CD4-positive, alpha-beta T cell treated with Interleukin-6 for 4 hours (primary cell): ENCODE data around the gene PI16.
"Not testable (repeated sequence)": the region's sequence is repeated elsewhere in the genome, so short reads cannot be mapped to it uniquely, and the experiment has no call there.

Source experiments
- DNase-seq: peaks from one replicate; pipeline ENCODE4 v3.0.0-alpha.2; 2020; ENCODE audit warnings: mixed read lengths

Gene PI16

DNA sequence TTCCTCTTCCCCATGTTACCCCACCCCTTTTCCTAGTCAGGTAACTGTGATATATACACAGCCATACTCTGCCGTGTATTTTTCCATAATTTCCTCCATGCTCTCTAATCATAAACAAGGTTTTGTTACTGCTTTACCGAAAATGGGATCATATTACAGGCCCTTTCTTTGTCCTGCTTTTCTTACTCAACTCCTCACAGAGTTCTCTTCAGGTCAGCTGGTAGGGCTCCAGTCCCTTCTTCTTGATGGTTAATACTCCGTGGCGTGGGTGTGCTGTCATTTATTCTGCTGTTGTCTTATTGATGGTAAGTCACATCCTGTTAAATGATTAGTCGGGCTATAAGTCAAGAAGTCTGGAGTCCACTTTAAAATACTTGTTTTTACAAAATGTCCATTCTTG is 24.9 kb upstream of the PI16 start:
- DNase-seq = no peak

DNA sequence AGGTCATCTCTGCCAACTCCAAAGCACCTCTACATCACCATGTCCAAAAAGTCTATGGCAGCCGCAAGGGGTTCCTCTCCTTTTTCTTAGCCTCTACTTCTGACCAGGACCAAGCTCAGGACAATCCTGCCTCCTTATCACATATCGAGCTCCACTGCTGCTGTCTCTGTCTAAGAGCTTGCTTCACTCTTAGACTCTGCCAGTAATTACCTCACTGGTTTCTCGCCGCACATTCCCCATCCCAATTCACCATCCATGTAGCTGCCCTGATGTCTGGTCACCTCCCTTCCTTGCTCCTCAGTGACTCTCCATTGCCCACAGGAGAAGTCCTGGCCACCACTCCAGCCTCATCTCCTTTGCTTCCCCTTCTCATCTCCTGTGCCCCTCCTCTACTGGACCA is 24.1 kb upstream of the PI16 start:
- no peak for DNase-seq

DNA sequence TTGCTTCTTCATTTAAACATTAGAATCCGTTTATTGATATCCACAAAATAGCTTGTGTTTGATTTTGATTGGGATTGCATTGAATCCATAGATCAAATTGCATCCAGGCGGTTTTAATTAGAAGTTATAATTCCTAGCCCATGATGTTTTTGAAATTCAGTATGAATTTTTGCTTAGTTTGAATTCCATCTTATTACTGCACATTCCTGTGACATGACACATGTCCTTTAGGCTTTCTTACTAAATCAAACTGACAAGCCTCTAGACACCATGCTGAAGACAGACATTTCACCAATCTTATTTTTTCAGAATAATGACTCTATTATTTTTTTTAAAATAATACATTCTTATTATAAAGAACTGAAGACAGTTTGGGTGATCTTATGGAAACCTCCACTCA is 21.4 kb upstream of the PI16 start:
- DNase-seq = no peak

DNA sequence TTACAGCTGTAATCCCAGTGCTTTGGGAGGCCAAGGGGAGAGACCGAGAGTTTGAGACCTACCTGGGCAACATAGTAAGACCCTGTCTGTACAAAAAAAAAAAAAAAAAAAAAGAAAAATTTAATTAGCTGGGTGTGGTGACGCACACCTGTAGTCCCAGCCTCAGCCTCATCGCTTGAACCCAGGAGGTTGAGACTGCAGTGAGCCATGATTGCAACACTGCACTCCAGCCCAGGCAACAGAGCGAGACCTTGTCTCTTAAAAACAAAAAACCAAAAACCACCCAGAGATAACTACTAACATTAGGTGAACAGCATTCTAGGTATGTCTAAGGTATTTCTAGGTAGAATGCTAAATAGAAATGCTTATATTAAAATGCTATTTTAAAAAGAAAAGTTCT is 21.0 kb upstream of the PI16 start:
- no peak for DNase-seq

DNA sequence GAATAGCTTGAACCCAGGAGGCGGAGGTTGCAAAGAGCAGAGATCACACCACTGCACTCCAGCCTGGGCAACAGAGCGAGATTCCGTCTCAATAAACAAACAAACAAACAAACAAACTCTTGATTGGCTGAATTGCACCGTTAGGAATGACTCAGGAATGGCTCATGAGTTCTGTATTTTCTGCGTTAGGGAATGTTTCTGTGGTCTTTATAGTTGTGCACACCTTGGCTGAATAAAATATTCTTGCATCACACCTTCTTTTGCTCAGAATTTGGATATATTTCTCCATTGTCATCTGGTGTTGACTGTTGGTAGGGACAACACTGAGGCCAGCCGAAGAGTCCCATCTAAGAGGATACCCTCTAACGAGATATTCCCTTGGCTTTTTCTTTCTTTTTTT is 19.6 kb upstream of the PI16 start:
- no peak for DNase-seq

DNA sequence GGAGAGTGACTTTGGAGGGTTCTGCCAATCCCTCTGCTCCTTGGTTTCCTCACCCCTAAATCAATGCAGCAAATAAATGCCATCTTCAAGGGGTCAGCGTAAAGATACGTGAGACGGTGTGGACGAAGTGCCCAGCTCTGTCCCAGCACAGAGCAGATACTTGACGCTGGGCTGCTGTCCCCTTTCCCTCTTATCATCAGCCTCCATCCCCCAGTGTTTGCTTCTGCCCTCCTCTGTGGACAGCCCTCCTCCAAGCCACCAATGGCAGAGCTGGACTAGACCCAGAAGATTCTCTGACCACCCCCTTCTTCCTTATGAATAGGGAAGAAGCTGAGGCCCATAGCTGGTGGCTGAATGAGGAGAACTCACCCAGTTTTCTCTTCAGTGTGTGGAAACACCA is 17.7 kb upstream of the PI16 start:
- no peak for DNase-seq

DNA sequence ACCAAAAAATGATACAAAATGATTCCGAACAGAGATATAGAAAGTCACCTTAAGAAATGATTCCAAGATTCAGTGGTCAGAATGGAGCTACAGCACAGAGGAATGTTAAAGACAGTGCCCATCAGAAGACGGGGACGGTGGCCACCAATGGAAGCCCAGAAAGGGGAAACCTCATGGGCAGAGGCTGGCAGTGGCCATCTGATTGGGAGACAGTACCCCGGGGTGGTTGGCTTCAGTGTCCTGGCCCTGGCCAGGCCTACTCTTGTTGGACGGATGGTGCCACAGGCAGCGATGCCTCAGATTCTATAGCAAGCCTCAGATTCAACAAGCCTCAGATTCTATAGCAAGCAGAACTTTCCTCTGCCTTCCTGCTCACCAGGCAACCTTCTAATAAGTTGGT is 16.6 kb upstream of the PI16 start:
- no peak for DNase-seq

DNA sequence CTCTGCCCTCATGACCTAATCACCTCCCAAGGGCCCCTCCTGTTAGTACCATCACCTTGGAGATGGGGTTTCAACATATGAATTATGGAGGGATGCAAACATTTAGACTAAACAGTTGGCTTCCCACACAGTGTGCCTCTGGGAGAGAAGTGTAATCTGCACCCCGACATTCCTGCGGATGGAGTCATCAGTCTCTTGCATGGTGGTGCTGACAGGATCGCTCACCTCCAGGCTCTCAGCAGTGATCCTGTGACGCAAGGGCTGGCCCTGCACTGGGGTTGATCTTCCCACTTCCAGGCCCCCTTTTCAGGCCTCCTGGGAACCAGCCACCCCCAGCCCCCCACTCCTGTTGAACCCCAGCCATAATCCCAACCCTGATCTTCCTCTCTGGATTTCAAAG is 16.0 kb upstream of the PI16 start:
- no peak for DNase-seq

DNA sequence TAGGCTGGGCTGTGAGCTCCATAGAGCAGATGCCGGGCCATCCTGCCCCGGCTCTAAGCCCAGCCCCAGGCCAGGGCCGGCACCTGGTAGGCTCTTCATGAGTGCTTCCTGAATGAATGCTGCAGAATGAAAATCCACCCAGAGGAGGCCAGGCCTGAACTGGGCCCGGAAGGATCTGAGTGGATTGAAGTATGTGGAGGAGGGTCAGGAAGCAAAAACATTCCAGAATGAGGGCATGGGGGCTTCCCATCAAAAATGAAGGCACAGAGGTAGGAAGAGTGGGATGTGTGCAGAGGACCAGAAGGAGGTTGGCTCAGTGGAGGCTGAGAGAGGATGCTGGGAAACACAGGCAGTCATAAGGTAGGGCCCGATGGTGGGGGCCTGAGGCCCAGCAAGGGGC is 15.5 kb upstream of the PI16 start:
- DNase-seq = not testable (repeated sequence)

DNA sequence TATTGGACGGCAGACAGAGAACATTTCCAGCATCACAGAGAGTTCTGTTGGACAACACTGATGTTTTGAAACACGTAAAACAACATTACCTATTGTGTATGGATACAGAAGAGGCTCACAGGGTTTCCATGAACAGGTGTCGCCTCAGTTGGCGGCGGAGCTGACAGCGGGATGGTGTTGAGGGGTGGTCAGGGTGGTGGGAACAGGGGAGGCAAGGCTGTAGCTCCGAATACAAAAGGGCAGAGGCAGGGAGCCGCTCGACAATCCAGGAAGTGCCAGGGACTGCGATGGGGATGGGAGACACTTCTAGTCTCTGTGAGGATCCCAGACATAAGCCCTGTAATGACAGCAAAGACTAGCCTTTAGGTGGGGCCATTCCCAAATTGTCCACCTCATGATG is 14.5 kb upstream of the PI16 start:
- DNase-seq = no peak

DNA sequence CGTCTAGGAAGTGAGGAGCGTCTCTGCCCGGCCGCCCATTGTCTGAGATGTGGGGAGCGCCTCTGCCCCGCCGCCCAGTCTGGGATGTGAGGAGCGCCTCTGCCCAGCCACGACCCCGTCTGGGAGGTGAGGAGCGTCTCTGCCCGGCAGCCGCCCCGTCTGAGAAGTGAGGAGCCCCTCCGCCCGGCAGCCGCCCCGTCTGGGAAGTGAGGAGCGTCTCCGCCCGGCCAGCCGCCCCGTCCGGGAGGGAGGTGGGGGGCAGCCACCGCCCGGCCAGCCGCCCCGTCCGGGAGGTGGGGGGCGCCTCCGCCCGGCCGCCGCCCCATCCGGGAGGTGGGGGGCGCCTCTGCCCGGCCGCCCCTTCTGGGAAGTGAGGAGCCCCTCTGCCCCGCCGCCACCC is 13.0 kb upstream of the PI16 start:
- not testable (repeated sequence) for DNase-seq

DNA sequence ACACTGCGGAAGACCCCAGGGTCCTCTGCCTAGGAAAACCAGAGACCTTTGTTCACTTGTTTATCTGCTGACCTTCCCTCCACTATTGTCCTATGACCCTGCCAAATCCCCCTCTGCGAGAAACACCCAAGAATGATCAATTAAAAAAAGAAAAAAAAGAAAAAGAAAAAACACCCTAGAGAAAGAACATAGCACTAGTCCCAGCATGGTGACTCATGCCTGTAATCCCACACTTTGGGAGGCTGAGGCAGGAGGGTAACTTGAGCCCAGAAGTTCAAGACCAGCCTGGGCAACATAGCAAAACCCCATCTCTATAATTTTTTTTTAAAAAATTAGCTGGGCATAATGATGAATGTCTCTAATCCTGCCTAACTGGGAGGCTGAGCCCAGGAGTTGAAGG is 12.2 kb upstream of the PI16 start:
- not testable (repeated sequence) for DNase-seq

DNA sequence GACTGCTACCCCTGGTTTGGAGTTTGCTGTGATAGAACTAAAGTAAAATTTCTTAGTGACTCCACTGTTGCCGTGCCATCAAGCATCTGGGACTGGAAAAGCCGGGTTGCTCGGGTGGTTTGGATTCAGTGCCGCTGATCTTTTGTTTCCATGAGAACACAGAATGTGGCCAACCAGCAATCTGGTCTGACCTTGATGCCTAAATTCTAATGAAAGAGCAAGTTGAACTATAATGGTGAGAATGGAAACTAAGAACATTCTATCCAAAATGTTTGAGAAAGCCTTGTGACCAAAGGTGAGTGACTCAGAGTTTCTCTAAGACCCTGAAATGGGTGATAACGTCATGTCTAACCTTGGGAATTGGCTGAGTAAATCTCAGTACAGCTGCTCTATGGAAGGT is 9.9 kb upstream of the PI16 start:
- DNase-seq = no peak

DNA sequence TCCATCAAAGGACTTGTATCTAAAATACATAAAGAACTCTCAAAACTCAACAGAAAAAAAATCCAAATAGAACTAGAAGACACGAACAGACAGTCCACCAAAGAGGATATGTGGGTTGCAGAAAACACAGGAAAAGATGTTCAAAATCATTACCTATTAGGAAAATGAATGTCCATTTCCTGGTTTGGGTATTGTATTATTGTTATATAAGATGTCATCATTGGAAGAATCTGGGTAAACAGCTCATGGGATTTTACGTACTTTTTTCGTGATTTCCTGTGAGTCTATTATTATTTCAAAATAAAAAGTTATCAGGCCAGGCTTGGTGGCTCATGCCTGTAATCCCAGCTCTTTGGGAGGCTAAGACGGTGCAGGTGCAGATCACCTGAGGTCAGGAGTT is 9.2 kb upstream of the PI16 start:
- no peak for DNase-seq

DNA sequence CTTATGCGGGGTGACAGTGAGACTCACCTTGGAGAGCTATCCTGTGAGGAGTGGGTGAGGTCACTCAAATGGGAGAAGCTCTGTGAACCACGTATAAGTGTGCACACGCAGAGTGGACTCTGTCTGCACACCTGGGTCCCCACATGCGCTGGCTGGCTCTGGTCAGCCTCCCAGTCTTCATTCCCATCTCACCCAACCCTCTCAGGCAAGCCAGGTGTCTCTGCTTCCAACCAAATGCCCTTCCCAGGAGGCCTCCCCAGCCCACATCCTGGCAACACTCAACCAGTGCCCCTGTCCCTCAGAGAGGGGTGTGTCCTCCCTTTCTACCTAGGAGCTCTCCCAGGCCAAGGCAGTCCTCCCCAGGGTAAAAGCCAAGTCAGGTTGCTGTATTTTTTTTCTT is 8.0 kb upstream of the PI16 start:
- DNase-seq = no peak

DNA sequence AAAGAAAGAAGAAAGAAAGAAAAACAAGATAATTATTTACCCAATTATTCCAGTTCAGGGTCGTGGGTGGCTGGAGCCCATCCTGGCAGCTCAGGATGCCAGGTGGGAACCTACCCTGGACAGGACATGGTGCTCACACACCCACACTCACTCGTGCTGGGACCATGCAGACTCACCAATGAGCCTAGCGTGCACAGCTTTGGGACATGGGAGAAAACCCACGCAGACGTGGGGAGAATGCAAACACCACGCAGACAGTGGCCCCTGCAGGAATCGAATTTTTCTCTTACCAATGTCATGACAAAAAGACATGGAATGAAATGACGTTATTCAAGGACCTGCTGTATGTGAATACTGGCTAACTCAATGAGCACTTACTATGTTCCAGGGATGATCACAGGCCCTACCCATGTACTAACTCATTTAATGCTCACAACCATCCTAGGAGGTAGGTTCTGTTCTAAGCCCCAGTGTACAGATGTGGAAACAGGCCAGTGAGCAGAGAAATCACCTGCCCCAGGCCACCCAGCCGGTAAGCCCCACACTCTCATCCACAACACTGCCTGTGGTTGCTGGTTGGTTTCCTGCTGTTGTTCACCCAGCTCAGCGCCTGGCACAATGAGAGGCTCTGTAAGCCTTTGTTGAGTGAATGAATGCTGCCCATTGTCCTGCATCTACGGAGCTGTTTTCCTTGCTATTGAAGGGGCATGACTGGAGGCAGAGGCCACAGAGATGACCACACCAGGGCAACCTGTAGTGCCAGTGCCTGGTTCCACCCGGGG is 6.8 kb upstream of the PI16 start:
- peak; percentile 69 for DNase-seq

DNA sequence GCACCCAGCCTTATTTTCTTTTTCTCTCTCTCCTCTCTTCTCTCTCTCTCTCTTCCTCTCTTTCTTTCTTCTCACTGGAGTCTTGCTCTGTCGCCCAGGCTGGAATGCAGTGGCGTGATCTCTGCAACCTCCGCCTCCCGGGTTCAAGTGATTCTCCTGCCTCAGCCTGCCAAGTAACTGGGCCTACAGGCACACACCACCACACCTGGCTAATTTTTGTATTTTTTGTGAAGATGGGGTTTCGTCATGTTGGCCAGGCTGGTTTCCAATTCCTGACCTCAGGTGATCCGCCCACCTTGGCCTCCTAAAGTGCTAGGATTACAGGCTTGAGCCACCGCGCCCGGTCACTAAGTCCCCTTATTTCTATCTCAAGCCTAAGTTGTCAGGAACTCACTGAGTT is 5.5 kb upstream of the PI16 start:
- DNase-seq = not testable (repeated sequence)

DNA sequence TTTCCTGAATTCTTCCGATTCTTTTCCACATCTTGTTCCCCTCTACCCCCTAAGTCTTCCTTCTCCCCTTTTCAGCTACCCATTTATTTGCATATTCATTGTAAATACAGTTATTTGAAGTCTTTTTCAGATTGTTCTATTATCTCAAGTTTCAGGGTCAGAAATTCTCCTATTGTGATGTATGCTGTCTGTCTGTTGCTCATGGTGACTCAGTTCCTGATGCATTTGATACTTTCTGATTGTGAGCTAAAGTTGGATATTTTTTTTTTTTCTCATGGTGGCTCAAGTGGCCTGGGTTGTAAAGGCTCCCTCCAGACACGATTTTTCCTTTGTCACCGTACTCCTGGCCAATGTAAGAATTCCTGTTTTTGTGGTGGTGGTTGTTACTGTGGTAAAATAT is 4.9 kb upstream of the PI16 start:
- DNase-seq = no peak

DNA sequence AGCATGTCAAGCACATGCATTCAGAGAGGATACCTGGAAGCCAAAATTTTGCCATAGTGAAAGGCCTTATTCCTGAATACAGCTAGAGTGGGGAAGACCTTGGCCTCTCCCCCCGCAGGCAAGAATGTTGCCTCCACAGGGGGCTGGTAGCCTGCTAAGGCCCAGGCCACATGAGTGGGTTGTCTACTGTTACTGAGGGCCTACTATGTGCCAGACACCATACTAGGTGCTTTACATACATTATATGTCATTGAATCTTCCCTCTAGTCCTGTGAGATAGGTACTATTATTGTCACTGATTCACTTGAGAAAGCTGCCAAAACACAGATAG is 642 bp upstream of the PI16 start:
- DNase-seq = no peak

DNA sequence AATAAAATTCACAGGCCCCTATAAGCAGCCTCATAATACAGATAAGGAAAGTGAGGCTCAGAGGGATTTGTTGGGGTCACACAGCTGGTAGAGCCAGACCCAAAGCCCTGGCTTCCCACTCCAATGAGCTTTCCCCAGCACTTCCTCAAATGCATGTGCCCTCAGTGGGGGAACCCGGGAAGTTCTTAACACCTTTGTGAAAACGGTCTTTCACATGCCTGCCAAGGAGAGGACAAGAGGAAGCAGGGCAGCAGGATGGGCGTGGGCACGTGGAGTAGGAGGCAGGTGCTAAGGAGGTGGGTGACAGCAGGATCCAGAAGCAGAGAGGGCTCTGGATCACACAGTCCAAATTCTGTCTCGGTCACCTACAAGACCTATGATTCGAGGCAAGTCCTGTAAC is 598 bp downstream of the PI16 start:
- peak; percentile 21 for DNase-seq

DNA sequence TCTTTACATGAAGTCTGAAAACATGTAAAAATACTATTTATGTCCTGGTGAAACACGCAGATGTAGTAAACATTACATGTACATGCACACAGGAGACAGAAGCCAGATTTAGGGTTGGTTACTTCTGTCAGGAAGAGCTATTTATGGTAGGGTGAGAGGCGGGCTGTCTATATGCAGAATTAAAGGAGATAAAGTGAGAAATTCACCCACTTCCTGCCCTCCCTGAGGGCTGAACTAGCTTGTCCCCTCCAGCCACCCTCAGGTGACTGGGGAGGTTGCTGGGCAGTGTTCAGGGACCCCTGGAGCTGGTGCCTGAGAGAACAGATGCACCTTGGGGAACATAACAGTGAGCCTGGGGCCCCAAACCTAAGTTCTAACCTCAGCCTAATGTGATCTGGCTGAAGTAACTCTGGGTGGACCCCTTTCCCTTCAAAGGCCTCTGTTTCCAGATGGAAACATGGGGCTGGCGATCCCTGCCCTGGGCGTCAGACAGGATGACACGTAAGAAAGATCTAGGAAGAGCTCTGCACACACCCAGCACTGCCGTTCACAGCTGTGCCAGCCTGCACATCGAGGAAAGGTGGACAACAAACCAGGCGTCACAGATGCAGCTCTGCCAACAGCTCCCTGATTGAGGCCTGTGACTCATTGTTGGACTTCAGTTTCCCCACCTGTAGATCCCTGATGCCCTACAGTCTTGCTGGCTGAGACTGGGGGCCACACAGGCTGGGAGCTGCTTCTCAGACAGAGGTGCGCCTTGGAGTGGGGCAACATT is 1.3 kb downstream of the PI16 start:
- DNase-seq = peak; percentile 31

DNA sequence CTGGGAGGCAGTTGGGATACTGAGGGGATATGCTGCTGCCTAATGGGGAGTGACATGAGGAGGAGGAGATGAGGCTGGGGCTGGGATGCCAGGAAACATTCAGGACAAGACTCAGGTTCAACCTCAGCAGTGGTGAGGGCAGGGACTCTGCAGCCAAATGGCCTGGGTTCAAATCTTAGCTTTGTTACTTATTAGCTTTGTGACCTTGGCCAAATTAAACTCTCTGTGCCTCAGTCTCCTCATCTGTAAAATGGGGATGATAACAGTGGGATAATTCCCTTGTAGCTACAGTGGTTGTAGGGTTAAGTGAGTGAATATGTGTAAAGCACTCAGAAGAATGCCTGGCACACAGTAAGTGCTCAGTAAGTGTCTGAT is 1.9 kb downstream of the PI16 start:
- no peak for DNase-seq

DNA sequence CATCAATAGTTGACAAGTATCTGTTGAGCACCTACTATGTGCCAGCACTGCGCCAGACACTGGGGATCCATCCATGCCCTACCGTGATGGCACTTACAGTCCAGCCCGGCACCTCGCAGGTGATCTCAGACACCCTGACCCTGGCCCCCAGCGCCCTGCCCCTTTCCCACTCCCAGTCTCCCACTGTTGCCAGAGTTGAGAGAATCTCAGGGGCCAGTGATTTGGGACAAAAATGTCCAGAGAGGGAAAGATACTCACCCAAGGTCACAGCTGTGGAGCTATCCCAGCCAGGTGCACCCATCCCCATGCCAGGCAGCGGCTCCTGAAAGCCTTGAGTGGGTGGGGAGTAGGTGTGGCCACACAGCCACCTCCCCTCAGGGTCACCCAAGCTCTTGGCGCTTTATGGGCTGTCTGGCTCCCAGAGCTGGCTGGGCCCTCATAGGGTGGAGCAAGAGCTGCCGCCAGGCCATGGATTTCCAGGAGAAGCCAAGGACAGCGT is 3.3 kb downstream of the PI16 start:
- DNase-seq = no peak

DNA sequence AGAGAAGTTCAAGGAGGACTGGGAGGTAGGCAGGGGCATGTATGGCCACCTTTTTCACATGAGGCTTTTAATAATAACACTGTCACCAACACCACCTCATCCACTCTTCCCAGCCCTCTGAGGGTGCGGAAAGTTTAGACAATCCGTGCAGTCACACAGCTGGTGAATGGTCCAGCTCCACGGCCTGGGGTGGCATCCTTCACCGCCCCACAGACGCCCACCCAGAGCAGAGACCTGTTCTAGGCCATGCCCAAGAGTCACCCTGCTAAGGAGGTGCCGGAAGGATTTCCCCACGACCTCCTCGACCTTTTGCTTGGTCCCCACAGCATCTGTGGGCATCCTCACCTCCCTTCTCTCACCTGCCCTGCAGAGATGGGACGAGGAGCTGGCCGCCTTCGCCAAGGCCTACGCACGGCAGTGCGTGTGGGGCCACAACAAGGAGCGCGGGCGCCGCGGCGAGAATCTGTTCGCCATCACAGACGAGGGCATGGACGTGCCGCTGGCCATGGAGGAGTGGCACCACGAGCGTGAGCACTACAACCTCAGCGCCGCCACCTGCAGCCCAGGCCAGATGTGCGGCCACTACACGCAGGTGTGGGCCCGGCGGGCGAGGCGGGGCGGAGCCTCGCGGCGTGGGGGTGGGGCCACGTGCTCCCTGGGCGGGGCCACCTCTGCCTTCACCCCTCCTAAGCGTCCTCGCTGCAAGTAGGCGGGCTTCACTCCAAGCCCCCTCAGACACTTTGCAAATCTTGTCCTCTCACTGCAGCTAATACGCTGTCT is 4.4 kb downstream of the PI16 start:
- no peak for DNase-seq
